22Rv1 (cell line): ENCODE data around the gene FBXO46.

Source experiments
- H3K27ac ChIP-seq: fragments of 450-650 bp; 2 replicates; pipeline ENCODE4 v1.5.1; 2017
- ZFX ChIP-seq: fragments of 450-650 bp; IDR thresholded peaks from 2 replicates; pipeline ENCODE4 v1.6.1; 2017; ENCODE audit warnings: antibody characterized with exemption, borderline replicate concordance
- TF ChIP-seq, protein P1 (sequence below): fragments of 450-650 bp; IDR thresholded peaks from 2 replicates; pipeline ENCODE4 v1.5.1; 2017; ENCODE audit warnings: mild to moderate bottlenecking

Gene FBXO46

DNA sequence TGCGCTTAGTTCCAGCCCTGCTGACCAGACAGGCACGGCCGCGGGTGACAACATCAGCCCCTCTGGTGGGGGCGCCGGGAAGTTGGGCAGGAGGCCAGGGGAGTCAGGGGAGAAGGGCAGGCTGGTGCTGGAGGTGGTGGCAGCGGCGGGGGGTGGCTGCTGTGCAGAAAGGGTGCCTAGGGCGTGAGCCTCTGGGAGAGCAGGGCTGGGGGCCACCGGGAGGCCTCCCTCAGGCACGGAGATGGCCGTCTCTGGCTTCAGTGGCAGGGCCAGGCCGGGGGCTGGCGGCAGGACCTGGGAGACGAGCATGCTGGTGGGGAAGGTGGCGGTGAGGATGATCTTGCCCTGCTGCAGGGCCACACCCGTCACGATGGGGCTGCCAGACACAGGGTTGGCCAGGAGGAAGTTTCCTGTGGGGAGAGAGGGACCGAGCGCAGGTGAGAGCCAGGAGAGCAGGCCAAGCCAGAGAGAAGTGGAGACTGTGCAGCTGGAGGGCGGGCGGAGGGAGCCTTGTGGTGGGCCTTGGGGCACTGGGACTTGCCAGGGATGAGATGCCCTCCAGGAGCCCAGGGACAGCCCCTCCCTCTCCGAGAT lies 35.1 kb upstream of the FBXO46 start:
- no peak overlapping the region for H3K27ac ChIP-seq
- TF ChIP-seq ZFX: no peak
- TF ChIP-seq, protein P1, sequence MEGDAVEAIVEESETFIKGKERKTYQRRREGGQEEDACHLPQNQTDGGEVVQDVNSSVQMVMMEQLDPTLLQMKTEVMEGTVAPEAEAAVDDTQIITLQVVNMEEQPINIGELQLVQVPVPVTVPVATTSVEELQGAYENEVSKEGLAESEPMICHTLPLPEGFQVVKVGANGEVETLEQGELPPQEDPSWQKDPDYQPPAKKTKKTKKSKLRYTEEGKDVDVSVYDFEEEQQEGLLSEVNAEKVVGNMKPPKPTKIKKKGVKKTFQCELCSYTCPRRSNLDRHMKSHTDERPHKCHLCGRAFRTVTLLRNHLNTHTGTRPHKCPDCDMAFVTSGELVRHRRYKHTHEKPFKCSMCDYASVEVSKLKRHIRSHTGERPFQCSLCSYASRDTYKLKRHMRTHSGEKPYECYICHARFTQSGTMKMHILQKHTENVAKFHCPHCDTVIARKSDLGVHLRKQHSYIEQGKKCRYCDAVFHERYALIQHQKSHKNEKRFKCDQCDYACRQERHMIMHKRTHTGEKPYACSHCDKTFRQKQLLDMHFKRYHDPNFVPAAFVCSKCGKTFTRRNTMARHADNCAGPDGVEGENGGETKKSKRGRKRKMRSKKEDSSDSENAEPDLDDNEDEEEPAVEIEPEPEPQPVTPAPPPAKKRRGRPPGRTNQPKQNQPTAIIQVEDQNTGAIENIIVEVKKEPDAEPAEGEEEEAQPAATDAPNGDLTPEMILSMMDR: no peak

DNA sequence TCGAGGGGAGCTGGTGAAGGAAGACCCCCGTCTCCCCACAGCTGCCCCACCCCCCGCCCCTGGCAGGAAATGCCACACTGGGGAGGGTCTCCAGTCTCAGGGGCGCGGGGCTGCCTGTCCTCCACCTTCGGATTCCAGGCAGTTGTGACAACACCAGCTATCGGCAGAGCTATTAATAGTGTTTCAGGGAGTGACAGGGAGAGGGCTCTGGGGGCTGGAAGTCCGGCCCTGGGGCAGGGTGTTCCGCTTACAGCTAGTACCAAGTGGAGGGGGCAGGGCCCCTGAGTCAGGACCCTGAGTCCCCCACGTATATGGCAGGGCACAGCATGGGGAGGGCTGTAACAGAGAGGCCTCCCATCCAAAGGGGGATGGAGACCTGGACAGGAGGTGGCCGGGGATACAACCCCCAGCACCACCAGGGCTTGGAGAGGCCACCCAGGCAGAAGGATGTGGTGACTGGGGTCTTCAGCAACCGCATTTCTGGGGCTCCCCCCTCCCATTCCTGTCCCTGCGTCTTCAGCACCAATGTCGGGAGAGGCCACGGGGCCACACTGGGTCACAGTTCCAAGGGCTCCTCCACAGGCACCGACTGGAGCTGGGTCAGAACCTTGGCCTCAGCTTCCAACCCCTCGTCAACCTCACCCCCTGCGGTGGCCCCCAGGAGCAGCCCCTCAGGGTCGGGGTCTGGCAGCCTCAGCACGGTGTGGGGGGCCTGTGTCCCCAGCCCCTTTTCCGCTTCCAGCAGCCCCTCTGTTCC lies 34.4 kb upstream of the FBXO46 start:
- TF ChIP-seq, protein P1: no peak
- no peak for TF ChIP-seq ZFX
- peak overlapping the region; percentile 33; the same call in 1 of the 2 replicates for H3K27ac ChIP-seq

DNA sequence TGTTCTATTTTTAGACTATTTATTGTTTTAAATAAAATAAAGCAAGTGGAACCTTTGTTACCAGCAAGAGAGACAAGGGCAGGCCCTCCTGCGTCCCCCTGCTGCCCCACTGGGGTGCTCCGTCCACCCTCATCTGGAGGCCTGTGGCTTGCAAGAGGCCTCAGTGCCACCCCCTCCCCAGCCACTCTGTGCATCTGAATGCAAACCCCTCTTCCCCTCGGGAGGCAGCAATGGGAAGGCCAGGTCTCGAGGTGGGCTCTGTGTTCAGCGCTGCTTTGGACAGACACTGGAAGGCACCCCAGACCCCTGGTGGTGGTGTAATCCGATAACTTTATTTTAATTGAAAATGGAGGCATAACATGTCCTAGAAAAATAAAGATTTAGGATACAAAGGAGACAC lies 33.8 kb upstream of the FBXO46 start:
- peak overlapping the region; percentile 33; the same call in 1 of the 2 replicates for H3K27ac ChIP-seq
- TF ChIP-seq, protein P1: no peak
- no peak for TF ChIP-seq ZFX

DNA sequence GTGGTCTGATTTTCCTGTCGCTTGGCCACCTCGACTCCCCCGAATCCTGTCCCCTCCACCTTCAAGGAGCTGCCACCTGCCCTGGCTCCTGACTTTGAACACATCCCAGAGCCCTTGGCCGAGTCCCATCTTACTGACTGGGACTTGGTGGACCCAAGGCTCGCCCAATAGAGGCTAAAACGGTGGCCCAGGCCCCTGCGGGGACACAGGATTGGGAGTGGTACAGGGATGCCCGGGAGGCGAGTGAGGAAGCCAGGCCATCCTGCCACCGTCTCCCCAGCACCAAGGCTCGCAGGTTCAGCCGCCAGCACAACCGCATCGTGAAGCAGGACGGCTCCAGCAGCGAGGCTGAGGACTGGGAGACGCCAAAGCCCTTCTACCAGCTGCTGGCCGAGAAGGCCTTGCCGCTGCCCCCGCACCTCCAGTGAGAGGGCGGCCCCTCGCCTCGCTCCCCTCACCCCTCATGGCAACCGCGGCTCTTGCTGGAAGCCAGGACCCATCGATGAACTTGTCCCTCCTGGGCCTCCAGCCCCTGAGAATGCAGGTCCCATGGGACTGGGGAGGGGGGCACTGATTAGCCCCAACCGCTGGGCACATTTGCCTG lies 33.1 kb upstream of the FBXO46 start:
- no peak overlapping the region for H3K27ac ChIP-seq
- TF ChIP-seq ZFX: no peak
- TF ChIP-seq, protein P1: no peak

DNA sequence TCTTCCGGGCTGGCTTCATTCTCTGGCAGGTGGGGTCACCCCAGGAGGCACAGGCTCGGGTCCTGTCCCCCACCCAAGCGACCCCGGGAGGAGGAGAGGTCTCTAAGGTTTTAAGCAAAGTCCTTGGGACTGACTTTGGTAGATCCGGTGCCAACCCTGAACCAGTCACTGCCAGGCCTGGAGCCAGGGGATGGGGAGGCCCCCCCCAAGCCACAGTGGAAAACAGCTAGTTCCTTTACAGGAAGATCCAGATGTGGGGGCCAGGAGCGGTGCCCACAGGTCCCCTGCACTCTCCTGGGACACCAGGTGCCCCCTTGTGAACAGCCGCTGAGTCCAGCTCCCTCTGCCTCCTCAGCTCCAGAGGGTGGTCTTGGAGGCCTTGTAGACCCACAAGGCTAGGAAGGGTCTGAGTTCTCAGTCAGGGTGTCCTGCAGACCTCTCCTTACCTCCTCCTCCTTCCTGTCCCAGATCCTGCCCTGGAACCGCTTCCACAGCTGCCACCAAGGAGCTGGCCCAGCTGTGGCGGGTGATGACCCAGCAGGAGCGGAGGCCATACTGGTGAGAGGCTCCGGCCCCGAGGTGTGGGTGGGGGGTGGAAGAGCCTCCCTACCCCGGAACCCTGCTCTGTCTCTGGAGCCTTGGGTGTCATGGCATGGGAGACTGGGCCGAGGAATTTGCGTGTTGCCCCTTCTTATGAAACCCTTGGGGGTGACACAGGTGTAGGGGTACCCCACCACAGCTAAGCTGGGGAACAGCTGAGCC lies 32.4 kb upstream of the FBXO46 start:
- TF ChIP-seq ZFX: no peak
- TF ChIP-seq, protein P1: no peak
- no peak overlapping the region for H3K27ac ChIP-seq

DNA sequence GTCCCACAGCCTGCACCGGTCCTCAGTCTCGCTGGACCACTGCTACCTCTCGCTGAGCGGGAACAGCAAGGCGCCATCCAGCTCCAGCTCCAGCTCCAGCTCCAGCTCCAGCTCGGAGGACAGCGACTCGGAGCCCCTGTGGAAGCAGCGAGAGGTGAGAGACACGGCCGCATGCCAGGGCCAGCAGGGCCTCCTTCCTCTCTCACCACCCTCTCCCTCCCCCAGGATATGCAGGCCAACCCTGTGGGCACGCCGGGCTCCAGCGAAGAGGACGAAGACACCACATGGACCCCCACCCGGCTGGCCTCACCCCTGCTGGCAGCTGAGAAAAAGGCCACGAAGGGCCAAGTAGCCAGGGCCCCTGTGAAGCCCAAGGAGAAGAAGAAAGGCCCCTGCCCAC lies 31.0 kb upstream of the FBXO46 start:
- H3K27ac ChIP-seq: no peak overlapping the region
- TF ChIP-seq, protein P1: no peak
- TF ChIP-seq ZFX: no peak
